ENCODE results near the gene PRCC.

Gene PRCC

DNA sequence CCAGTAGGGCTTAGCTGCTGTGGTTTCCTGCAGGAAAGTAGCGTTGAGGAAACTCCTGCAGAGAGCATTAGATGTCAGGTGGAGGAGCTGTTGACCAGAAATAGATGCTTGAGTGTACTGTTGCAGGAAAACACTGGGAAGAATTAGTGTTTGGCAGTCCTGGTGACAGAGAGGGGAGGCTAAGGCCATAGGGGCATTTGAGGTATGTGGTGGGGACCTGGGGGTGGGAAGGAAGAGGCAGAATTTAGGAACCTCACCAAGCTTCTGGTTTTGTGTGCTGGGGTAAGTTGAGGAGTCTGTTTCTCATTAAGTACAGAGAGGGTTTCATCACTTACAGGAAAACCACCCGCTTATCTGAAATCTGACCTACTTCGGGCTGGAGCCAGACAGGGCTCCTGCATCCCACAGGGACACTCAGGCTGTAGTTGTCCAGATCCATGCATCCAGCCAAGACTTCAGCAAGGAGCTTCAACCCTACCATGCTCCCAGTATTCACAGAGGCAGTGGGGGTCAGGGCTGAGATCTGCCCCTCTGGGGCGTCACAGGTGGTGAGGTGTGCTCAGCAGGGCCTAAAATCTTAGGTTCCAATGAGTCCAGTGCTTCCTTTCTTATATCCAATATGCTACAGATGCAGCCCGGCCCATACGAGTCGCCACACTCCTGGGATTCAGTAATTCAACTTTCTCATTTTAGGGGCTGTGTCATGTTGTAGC, 34.2 kb downstream of the PRCC start:
- no peak for DNase-seq

DNA sequence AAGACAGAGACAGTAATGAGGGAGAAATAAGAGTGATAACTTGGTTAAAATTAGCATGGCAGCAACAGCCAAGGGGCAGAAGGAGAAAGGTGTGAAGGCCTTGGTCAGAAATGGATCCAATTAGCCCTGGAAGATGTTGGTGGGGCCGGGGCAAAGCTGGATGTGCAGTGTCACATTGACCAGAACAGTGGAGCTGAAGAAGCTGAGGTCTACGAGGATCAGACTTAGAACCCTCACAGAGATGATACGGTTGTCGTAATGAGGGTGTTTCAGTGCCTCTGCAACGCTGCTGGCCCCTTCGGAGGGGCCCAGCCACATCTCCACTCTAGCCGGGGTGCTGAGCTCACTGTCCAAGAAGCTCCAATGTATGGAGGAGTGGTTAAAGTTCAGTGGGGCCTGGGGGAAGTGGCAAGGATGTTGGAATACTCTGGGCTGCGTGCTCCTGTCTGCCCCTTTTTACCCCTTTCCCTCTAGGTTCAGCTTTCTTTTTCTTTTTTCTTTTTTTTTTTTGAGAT, 35.1 kb downstream of the PRCC start:
- no peak for DNase-seq

DNA sequence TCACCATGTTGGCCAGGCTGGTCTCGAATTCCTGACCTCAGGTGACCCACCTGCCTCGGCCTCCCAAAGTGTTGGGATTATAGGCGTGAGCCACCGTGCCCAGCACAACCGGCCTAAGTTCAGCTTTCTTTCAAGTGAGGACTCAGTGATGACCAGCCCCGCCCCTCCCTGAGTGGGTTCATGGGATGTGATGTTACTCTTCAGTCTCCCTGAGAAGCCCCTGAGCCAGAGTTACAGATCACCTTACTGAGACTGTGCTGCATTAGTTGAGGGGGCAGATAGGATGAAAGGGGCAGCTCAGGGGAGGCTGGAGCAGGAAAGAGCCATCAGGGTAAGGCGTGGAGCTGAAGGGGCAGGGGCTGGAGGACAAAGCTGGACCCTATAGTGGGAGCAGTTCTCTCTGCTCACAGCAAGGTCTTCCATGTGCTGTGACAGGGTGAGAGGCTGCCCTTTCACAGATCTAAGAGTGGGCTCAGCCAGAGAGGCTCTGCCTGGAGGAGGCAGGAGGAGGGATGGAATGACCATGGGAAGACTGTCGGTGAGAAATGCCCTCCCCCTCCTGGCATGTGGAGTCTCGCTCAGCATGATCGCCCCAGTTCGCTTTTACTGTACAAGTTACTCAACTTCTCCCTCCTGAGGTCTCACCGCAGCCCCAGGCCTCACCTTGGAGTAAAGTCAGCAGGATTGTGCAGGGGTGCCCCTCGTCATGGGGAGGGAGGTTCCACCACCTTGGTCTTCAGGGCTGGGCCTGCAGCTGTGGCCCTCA, 35.9 kb downstream of the PRCC start:
- DNase-seq, result no peak

DNA sequence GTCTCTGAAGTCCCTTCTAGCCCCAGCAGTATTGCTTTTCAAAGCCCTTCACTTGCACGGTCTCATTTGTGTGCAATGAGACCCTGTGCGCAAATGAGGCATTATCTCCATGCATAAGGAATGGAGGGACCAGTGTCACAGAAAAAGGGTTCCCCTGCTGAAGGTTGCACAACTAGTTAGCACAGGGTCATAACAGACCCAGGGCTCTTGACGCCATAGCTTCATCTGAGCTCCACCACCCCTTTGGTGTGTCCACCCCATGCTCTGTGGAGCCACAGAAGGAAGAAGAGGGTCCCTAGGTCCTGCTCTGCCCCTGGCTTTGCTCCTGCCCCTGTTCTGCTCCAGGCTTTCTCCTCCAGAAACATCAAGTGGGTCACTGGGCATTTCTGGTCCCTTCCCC, 36.7 kb downstream of the PRCC start:
- DNase-seq, result no peak

DNA sequence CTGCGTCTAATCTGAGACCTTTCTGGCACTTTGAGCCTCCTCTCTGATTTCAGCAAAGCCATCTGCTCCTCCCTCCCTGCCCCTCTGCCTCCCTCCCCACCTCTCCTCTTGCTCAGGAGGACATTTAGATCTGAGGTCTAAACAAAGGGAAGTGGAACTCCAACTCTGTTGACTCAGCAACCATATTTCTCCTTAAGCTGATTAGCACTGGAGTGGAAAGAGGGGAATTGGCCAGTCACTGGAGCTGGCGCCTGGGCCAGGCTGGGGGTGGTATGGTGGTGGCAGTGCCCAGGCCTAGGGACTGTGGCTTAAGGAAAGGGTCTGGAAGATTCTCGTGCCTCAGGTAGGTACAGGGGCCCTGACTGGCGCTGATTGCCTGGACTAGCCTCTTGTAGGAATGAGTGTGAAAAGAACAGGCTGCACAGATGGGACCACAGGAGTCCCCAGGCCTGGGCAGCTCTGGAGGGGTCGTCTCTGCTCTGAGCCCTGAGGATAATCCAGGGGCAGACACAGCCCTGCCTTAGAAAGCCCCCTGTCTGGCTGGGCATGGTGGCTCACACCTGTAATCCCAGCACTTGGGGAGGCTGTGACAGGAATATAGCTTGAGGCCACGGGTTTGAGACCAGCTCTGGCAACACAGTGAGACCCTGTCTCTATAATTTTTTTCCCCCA, 37.4 kb downstream of the PRCC start:
- DNase-seq, result no peak

DNA sequence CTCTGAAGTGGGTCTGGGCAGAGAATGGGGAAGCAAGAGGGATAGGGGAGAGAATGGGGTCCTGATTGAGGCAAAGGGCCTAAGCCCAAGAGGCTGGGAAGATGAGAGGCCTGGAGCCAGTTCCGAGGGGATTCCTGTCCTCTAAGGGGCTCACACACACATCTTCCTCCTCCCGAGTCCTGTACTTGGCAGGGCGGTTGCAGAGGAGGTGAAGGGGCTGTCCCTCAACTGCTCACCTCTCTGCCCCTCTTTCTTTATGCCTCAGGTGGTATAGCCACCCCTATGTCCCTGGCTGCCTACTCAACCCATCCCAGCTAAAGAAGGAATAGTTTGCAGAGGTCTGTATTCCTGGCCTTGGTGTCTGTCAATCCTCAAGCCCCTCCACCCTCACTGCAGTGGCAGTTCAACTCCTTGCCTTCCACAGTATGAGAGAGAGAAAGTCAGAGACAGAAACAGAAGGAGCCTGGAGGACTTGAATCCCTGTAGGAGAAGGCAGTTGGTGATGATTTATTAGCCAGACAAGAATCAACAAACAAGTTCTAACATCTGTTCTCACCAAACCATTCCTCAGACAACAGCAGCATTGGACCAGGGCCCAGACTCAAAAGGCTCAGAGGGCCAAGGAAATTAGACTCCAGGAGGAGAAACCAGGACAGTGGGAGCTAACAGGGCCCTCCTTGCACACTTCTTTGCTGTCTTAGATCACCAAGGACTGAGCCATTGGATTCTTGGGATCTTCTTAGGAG, 38.6 kb downstream of the PRCC start:
- no peak for DNase-seq

DNA sequence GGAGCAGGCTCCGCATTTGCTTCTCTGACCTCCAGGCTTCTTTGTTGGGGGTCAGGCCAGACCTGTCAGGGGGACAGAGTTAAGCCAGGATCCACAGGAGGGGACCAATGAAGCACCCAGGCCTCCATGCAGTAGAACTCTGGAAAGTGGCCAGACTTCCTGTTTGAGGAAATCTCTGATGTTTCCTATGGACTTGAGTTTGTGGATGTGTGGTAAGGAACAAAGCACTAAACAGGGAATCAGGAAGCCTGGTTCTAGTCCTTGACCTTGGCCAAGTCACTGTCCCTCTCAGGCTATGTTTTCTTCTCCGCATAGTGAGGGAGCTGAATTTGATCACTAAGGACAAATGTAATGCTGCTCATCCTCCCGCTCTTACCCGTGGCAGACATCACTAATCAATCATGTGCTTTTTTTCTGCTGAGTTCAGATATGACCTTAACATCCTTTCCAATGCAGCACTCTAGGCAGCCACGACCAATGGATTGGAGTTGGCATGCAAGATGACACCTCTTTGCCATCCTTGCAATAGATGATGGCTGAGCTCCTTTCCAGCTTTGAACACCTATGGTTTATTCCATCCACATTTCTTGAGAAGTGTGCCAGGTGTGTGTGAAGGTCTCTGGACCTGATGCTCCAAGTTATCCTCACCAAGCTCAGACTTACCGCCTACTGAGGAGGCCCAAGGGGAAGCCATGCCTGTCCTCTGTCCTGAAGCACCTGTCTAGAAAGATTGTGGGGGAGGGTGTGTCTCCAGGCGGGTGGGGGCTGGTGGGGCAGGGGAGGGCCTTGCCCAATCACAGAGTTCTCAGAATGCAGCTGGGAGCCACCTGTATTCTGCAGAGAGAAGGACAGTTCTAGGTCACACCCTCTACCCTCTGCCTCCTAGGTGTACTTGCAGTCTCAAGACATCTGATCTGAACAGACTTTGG, 39.4 kb downstream of the PRCC start:
- DNase-seq, result no peak

DNA sequence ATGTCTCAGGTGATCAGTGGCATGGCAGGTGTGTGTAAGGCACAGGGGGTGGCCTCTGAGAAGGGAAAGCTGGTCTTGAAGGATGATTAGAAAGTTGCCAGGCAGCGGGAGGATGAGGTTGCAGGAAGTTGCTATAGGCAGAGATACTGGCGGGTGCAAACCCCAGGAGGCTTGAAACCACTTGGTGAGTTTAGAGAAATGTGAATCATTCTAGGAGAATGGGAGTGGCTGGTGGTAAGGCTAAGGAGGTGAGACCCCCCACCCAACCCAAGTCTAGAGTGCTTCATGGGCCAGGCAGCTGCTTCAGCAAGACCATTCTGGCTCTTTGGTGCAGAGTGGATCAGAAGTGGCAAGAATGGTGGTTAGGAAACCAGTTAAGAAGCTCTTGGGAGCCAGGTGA, 40.3 kb downstream of the PRCC start:
- DNase-seq, result no peak

DNA sequence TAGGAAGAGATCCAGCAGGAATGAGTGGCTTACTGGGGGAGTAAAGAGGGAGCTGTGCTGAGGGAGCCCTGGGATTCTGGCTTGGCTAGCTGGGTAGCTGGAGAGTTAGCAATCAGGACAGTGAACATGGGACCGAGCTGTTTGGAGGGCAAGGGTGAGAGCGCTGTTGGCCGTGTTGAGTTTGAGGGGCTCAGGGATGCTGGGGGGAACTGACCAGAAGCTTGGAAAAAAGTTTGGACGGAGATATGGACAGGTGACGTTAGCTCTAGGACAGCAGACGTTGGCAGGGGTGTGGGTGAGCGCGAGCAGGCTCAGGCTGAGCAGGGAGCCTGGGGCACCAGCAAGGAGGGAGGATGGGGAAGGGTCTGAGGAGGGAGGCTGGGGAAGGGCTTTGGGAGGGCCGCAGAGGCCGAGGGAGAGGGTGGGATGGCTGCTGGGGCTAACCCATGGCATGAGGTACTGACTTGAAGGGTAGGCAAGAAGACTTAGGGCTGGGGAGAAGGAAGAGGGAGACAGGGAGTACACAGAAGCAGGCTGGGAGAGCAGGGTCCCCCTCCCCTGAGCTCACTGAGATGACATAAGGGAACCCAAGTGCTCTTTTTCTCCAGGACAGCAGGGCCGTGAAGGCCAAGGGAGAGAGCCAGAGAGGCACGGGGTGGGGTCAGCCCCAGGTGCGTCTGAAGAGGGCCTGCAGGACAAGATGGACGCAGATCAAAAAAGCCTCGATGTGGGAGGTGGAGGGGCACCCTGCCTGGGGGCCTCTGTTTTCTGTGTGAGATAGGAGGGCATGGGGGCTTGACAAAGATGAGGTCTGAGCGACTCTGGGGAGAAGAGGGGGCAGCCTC, 41.1 kb downstream of the PRCC start:
- DNase-seq, result no peak

DNA sequence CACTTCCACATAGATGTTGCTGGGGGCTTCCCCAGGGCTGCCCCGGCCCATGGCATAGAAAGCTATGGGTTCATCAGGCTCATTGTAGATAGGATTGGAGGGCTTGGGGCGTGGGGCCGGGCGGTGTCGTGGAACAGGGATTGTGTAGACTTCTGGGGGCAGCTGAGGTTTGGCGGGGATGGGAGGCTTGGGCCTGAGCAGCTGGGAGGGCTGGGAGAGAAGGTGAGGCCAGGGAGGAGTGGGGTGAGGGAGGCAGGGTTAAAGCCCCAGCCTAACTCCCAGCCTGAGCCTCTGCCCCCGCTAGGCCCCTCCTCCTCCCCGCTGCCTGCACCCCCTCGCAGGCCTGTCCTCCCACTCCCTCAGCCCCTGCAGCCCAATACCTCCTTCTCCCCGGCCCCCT, 41.9 kb downstream of the PRCC start:
- DNase-seq, result no peak

DNA sequence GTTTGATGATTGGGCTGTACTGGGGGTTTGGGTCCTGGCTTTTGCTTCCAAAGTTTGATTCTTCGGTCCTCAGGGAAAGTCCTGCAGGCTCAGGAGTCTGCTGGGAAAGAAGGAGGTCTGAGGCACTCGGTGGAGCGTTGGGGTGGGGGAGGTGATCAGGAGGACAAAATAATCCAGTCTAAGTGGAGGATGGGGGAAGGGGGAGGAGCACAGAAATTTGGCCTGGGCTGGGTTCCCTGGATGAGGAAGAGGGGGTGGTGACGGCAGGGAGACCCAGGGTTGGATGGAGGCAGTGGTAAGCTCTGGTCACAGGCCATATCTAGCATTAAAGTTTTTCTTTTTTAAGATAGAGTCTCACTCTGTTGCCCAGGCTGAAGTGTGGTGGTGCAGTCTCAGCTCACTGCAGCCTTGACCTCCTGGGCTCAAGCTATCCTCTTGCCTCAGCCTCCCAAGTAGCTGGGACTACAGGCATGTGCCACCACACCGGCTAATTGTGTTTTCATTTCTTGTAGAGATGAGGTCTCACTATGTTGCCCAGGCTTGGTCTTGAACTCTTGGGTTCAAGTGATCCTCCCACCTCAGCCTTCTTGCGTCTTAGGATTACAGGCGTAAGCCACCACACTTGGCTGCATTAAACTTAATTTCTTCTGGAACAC, 42.5 kb downstream of the PRCC start:
- no peak for DNase-seq

DNA sequence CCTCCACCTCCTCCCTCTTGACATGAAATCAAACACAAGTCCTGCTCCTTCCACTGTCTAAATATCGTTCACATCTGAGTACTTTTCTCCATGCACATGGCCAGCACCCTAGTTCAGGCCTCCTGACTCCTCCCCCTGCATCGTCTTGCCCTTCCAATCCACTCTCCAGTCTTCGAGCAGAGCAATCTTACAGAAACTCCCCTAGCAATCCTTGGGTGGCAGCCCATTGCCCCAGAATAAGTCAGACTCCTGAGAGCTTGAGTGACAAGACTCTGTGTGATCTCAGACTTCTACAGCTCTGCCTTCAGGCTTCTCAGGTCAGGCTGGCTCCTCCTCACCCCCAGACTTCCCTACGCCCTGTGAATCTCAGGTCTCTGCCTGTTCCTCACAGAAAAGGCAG, 43.8 kb downstream of the PRCC start:
- no peak for DNase-seq

DNA sequence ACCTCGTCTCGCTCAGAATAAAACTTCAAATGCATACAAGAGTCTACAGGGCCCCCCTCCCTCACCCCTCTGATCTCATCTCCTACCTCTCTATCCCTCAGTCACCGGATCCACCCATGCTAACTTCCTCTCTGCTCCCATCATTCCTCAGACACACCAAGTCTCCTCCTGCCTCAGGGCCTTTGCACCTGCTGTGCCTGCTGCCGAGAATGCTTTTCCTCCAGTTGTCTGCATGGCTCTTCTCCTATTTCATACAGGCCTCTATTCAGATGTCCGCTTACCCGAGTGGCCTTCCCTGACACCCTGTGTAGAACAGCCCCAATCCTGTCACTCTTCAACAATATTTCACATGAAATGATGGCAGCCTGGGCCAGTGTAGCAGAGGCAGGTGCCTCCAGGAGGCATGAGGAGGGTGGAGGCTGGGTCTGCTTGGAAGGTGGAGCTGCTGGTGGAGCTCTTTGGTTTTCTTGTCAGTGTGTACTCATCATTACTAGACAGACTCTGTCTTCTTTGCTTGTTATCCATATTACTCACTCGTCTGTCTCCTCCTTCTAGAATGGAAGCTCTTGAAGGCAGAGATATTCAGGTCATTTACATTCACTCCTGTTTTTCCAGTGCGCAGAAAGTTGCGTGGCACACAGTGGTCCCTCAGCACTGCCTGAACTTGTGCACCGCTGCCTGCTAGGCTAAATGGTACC, 45.1 kb downstream of the PRCC start:
- no peak for DNase-seq

DNA sequence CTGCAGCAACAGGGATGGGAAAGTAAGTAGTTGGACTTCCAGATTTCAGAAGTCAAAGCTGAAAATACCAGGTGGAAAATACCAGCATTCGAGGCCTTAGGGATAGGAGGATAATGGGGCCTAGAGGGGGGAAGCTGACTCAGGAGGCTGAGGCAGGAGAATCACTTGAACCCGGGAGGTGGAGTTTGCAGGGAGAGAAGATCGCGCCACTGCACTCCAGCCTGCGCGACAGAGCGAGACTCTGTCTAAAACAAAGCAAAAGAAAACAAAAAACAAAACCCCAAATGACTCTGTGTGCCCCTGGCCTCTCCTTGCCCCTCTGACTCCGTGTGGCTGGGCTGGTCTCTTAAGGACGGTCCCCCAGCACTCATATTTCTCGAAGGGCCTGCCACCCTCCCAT, 46.0 kb downstream of the PRCC start:
- no peak for DNase-seq

DNA sequence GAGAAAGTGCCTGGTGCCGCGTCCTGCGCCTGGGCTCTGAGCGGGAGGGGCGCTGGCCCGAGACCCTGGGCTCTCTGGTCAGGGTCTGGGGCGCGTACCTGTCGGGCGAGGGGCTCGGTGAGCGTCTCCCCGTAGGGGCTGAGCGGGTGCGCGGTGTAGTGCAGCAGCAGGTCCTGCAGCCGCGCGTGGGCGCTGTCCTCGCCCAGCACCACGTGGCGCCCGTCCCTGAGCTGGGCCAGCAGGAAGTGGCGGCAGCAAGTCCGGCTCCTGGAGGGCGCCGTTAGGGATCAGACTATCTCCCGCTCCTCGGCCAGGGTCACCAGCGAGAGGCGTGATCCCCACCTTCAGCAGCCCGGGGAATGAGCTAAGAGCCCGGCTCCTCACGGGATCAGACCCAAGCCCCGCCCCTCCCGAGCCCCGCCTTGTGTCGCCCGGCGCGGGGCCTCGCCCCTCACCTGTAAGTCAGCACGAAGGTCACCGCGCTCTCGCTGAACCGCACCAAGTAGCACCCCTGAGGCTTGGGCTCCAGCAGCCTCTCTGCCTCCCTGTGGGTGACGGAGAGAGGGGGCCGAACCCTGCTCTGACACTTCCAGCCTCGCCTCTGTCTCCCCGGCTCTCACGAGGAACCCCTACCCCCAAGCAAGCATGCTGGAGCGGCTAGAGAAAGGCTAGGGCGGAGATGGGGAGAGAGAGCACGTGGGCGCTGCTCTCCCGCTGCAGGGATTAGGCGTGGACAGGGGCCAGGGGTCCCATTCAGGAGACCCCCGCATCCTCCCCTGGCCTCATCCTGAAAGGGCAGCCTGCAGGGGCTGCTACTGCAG, 46.6 kb downstream of the PRCC start:
- DNase-seq, result peak; percentile 59

DNA sequence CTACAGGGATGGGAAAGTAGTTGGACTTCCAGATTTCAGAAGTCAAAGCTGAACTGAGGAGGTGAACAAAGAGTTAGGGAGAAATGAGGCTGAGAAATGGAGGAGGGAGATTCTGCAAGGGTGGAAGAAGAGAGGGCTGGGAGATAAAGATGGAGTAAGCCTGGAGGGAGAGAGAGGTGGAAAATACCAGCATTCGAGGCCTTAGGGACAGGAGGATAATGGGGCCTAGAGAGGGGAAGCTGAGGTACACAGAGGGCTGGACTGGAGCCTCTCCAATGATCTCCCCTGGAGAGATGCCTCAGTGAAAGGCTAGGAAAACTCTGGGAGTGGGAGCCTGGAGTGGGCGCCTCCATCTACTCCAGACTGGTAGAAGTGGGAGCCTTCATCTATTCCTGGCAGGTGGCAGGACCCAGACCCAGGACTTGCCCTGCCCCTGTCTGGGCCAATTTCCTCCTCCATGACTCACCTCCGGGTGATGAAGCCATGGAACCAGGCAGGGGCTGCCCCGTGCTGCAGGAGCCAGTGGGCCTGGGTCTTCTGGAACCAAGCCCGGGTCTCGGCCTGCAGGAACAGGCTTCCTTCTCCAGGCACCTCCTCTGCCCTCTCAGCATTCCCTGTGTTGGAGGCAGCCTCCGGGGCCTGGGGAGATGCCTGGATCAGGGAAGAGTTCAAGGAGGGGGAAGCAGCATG, 47.4 kb downstream of the PRCC start:
- peak; percentile 35 for DNase-seq

DNA sequence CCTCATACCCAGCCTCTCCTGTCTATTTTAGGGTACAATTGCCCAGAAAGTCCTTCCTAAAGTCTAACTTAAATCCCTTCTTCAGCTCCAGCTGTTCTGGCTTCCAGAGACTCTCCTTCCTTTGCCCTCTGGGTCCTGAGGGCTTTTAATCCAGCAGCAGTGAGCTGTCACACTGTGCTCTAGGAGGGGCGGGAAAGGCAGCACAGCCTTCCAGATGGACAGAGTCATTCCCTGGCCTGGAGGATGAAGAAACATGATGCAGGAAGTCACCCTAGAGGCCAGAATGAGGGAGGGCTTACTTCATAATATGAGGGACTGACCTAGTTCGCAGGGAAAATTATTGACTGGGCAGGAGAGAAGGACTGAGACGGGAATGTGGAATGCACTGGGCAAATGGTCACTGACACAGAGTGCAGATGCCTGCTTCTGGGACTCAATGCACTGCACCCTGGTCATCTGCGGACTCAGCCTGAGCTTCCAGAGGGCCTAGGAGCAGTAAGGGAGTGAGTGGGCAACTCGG, 48.0 kb downstream of the PRCC start:
- DNase-seq, result no peak

DNA sequence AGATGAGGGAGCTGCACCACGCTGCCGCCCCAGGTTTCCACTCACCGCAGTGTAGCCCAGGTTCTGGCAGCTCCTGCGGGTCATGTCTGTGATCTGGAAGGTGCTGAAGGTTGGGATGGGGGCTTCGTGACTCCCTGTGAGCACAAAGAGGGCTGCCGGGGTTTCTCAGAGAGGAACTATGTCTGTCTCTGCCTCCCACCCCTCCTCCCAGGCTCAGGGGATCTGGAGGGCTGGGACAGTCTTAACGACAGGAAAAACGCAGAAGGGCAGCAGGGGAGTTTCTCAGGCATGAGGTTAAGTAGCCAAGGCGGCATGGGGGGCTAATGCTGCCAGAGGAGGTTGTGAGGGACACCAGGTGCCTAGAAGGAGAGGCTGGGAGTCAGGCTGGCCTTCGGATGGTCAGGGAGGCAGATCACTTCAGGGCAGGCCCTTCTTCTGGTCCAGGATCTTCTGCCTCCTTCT, 48.7 kb downstream of the PRCC start:
- no peak for DNase-seq
